Panc1 (cell line): ENCODE results near the gene MDC1.

ENCODE experiments used
- SIN3A ChIP-seq: IDR thresholded peaks from 2 replicates; pipeline ENCODE4 v1.6.1; 2012; ENCODE audit warnings: low read depth, mild to moderate bottlenecking, low read length, moderate library complexity, borderline replicate concordance; ENCODE audit not compliant: insufficient read depth
- TF ChIP-seq, protein P1 (sequence below): fragments of 450-650 bp; IDR thresholded peaks from 2 replicates; pipeline ENCODE4 v1.5.1; 2017; ENCODE audit warnings: mild to moderate bottlenecking
- TF ChIP-seq, protein P2 (sequence below), 2 experiments: IDR thresholded peaks; 2 replicates each; pipeline ENCODE4 v1.6.1; 2011 to 2012; ENCODE audit warnings: low read depth in 2 of 2, control low read depth in 1 of 2, low read length in 1 of 2, mild to moderate bottlenecking in 1 of 2, moderate library complexity in 1 of 2; ENCODE audit not compliant: insufficient read depth in 1 of 2

DNA sequence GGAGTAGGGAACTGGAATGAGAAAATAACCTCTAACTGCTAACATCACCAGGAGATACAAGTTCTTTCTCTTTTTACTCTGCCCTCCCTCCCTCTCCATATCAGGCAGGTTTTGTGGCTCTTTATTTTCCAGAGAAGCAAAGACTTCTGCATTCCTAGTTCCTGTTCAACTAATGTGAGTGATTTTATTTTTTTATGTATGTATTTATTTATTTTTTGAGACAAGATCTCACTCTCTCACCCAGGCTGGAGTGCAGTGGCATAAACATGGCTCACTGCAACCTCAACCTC lies 33.2 kb upstream of the MDC1 start:
- TF ChIP-seq, protein P1, sequence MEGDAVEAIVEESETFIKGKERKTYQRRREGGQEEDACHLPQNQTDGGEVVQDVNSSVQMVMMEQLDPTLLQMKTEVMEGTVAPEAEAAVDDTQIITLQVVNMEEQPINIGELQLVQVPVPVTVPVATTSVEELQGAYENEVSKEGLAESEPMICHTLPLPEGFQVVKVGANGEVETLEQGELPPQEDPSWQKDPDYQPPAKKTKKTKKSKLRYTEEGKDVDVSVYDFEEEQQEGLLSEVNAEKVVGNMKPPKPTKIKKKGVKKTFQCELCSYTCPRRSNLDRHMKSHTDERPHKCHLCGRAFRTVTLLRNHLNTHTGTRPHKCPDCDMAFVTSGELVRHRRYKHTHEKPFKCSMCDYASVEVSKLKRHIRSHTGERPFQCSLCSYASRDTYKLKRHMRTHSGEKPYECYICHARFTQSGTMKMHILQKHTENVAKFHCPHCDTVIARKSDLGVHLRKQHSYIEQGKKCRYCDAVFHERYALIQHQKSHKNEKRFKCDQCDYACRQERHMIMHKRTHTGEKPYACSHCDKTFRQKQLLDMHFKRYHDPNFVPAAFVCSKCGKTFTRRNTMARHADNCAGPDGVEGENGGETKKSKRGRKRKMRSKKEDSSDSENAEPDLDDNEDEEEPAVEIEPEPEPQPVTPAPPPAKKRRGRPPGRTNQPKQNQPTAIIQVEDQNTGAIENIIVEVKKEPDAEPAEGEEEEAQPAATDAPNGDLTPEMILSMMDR = no peak
- TF ChIP-seq, protein P2, sequence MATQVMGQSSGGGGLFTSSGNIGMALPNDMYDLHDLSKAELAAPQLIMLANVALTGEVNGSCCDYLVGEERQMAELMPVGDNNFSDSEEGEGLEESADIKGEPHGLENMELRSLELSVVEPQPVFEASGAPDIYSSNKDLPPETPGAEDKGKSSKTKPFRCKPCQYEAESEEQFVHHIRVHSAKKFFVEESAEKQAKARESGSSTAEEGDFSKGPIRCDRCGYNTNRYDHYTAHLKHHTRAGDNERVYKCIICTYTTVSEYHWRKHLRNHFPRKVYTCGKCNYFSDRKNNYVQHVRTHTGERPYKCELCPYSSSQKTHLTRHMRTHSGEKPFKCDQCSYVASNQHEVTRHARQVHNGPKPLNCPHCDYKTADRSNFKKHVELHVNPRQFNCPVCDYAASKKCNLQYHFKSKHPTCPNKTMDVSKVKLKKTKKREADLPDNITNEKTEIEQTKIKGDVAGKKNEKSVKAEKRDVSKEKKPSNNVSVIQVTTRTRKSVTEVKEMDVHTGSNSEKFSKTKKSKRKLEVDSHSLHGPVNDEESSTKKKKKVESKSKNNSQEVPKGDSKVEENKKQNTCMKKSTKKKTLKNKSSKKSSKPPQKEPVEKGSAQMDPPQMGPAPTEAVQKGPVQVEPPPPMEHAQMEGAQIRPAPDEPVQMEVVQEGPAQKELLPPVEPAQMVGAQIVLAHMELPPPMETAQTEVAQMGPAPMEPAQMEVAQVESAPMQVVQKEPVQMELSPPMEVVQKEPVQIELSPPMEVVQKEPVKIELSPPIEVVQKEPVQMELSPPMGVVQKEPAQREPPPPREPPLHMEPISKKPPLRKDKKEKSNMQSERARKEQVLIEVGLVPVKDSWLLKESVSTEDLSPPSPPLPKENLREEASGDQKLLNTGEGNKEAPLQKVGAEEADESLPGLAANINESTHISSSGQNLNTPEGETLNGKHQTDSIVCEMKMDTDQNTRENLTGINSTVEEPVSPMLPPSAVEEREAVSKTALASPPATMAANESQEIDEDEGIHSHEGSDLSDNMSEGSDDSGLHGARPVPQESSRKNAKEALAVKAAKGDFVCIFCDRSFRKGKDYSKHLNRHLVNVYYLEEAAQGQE (IDR thresholded peaks at IDR 0.05; ENCODE audit: insufficient read depth in 1 of 2, low read depth in 2 of 2, low read length in 1 of 2) = no peak
- no peak for TF ChIP-seq SIN3A
